ENCODE results near the gene CT47C1. TPM values are rescaled to one million over a fixed set of nuclear protein-coding genes. Genes with fewer than 3 reads are reported as not detected.

CT47C1 gene
- total and polyA plus RNA-seq, 2 of the 13 experiments (the other 11 are each of a cell fraction or from before 2014, with no cell fraction given): not detected

DNA sequence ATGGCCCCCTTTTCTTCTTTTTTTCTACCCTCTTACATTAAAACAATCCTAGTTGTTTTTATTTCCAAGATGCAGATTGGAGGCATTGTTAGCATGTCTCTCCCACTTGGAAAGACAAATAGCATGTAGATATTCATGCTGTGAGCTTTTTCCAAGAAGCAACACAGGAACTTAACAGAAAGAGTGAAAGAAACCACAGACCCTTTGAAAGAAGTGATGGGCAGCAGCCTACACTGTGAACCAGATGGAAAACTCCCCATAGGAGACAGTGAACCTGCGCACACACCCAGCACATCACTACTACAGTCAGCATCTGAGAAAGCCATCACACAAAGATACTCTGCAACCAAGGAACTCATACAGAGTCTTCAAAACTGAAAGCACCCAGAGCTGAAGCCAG is 17.8 kb downstream of the CT47C1 start:
- Histone ChIP-seq H3K36me3 (replicated peaks in 1 of 2; ENCODE audit: control insufficient read depth in 1 of 2, insufficient read depth in 2 of 2, low read length in 2 of 2) (no peaks in the 10 kb centered on the region), H3K9ac (ENCODE audit: insufficient read depth, low read depth, low read length) (no peak overlapping the region), H3K9me3 (ENCODE audit: low read length) (no peaks in the 10 kb centered on the region), H4K20me1 (ENCODE audit: insufficient read depth, low read length) (no peaks in the 10 kb centered on the region), H2AFZ (ENCODE audit: low read length) (no peak overlapping the region), H3K4me1 (ENCODE audit: insufficient read depth, low read length) (no peaks in the 10 kb centered on the region), H3K27ac (ENCODE audit: extremely low read length, insufficient read depth, low read length) (no peak overlapping the region), H3K79me2 (ENCODE audit: insufficient read depth, low read length) (no peaks in the 10 kb centered on the region), H3K4me3 (replicated peaks in 1 of 3; ENCODE audit: insufficient read depth in 1 of 3, low read depth in 2 of 3, low read length in 3 of 3) (no peak overlapping the region), H3K27me3 (ENCODE audit: control insufficient read depth in 1 of 2, insufficient read depth in 2 of 2, low read length in 2 of 2) (no peaks in the 10 kb centered on the region), H3K4me2 (ENCODE audit: low read depth, low read length) (no peak overlapping the region)
- in situ Hi-C loops (cut with HindIII; ENCODE audit: extremely low pct_ligation_motif_present, low pct_unique_long_range_greater_than_20kb): no loop called here
- no peak for TF ChIP-seq ARNT2 (CRISPR knock-in tag; IDR thresholded peaks at IDR 0.05; ENCODE audit: low read depth)
- TF ChIP-seq CENPT (CRISPR knock-in tag; IDR thresholded peaks at IDR 0.05; ENCODE audit: low read depth): no peak
- TF ChIP-seq ZNF780A (CRISPR knock-in tag; IDR thresholded peaks at IDR 0.05): no peak
- TF ChIP-seq, protein P1, sequence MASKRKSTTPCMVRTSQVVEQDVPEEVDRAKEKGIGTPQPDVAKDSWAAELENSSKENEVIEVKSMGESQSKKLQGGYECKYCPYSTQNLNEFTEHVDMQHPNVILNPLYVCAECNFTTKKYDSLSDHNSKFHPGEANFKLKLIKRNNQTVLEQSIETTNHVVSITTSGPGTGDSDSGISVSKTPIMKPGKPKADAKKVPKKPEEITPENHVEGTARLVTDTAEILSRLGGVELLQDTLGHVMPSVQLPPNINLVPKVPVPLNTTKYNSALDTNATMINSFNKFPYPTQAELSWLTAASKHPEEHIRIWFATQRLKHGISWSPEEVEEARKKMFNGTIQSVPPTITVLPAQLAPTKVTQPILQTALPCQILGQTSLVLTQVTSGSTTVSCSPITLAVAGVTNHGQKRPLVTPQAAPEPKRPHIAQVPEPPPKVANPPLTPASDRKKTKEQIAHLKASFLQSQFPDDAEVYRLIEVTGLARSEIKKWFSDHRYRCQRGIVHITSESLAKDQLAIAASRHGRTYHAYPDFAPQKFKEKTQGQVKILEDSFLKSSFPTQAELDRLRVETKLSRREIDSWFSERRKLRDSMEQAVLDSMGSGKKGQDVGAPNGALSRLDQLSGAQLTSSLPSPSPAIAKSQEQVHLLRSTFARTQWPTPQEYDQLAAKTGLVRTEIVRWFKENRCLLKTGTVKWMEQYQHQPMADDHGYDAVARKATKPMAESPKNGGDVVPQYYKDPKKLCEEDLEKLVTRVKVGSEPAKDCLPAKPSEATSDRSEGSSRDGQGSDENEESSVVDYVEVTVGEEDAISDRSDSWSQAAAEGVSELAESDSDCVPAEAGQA (IDR thresholded peaks at IDR 0.05; ENCODE audit: low read depth): no peak
- TF ChIP-seq, protein P1 (CRISPR knock-in tag; IDR thresholded peaks at IDR 0.05; ENCODE audit: borderline replicate concordance): no peak
- TF ChIP-seq ZBTB2 (CRISPR knock-in tag; IDR thresholded peaks at IDR 0.05; ENCODE audit: low read depth): no peak
- no peak for TF ChIP-seq KDM2A (CRISPR knock-in tag; IDR thresholded peaks at IDR 0.05; ENCODE audit: borderline replicate concordance, low read depth)
- no peak for TF ChIP-seq POLR2AphosphoS2 (IDR thresholded peaks at IDR 0.05; ENCODE audit: low read depth, low read length)
- no peak for TF ChIP-seq SUZ12 (IDR thresholded peaks at IDR 0.05; ENCODE audit: low read depth, low read length)
- TF ChIP-seq ATAD3A (CRISPR knock-in tag; IDR thresholded peaks at IDR 0.05): no peak
- TF ChIP-seq, protein P2, sequence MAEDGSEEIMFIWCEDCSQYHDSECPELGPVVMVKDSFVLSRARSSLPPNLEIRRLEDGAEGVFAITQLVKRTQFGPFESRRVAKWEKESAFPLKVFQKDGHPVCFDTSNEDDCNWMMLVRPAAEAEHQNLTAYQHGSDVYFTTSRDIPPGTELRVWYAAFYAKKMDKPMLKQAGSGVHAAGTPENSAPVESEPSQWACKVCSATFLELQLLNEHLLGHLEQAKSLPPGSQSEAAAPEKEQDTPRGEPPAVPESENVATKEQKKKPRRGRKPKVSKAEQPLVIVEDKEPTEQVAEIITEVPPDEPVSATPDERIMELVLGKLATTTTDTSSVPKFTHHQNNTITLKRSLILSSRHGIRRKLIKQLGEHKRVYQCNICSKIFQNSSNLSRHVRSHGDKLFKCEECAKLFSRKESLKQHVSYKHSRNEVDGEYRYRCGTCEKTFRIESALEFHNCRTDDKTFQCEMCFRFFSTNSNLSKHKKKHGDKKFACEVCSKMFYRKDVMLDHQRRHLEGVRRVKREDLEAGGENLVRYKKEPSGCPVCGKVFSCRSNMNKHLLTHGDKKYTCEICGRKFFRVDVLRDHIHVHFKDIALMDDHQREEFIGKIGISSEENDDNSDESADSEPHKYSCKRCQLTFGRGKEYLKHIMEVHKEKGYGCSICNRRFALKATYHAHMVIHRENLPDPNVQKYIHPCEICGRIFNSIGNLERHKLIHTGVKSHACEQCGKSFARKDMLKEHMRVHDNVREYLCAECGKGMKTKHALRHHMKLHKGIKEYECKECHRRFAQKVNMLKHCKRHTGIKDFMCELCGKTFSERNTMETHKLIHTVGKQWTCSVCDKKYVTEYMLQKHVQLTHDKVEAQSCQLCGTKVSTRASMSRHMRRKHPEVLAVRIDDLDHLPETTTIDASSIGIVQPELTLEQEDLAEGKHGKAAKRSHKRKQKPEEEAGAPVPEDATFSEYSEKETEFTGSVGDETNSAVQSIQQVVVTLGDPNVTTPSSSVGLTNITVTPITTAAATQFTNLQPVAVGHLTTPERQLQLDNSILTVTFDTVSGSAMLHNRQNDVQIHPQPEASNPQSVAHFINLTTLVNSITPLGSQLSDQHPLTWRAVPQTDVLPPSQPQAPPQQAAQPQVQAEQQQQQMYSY (CRISPR knock-in tag; IDR thresholded peaks at IDR 0.05): no peak
- no peak for TF ChIP-seq ZNF232 (CRISPR knock-in tag; IDR thresholded peaks at IDR 0.05; ENCODE audit: borderline replicate concordance)
- no peak for TF ChIP-seq SNRNP70 (IDR thresholded peaks at IDR 0.05; ENCODE audit: low read depth, low read length)
- FAIRE-seq: no peak
- no CpG with 5 or more reads among the region's 1 CpG for WGBS (ENCODE audit: low lambda C conversion rate)
- BruUV-seq (replicated peaks): no TSS peak
- POLR2A ChIA-PET: no interaction called here
- intact Hi-C loops (cut with micrococcal nuclease; ENCODE audit: unreplicated experiment): no loop called here
- no peak for ATAC-seq
- DNase-seq (ENCODE audit: low spot score): no peak
- CTCF ChIA-PET (ENCODE audit: low intra/inter-chr PET ratio, low total read pairs): no interaction called here

Data from HepG2 (cell line).